GM12874 (cell line): Measurements from ENCODE around the gene ADAT1.

Source experiments
- CTCF ChIP-seq: IDR thresholded peaks from 2 replicates; pipeline ENCODE4 v1.5.1; 2011; ENCODE audit warnings: low read depth, mild to moderate bottlenecking, control low read depth, low read length, moderate library complexity; ENCODE audit not compliant: insufficient read depth

The ADAT1 gene

GRCh38 chr16:75648265-75649076 is 25.4 kb upstream of the ADAT1 start:
- no peak for TF ChIP-seq CTCF

- no peak for TF ChIP-seq CTCF
Observed at GRCh38 chr16:75647492-75648264, 24.6 kb upstream of the ADAT1 start, which contains the start of the genes KARS1 and TERF2IP. TSS of gene KARS1 (minus strand) at chr16:75647665. CDS start at chr16:75647639, 26 bp downstream. TSS of gene TERF2IP (plus strand) at chr16:75647773. CDS start at chr16:75647883, 110 bp downstream.

- TF ChIP-seq CTCF = no peak
Observed at GRCh38 chr16:75647112-75647491, 24.0 kb upstream of the ADAT1 start.

- no peak for TF ChIP-seq CTCF
Observed at GRCh38 chr16:75644240-75645012, 21.3 kb upstream of the ADAT1 start.

GRCh38 chr16:75640598-75640997 is 17.5 kb upstream of the ADAT1 start:
- TF ChIP-seq CTCF = no peak

- TF ChIP-seq CTCF = no peak
Observed at GRCh38 chr16:75635036-75635435, 12.0 kb upstream of the ADAT1 start.

- no peak for TF ChIP-seq CTCF
Observed at GRCh38 chr16:75632857-75633256, 9.8 kb upstream of the ADAT1 start.
